Mesendoderm (in vitro differentiated cells): ENCODE results near the gene NOTCH4.

Experiments used
- DNase-seq: peaks from one replicate; pipeline ENCODE4 v3.0.0; 2013
- H2AK5ac ChIP-seq: 2 replicates; pipeline ENCODE4 v1.6.1; 2013; ENCODE audit warnings: low read length, inconsistent platforms
- H2BK120ac ChIP-seq: 2 replicates; pipeline ENCODE4 v1.6.1; 2013; ENCODE audit warnings: low read depth, mild to moderate bottlenecking, low read length, moderate library complexity, mixed read lengths
- H2BK15ac ChIP-seq: replicated peaks from 2 replicates; pipeline ENCODE4 v1.6.1; 2013; ENCODE audit warnings: low read depth, mild to moderate bottlenecking, moderate library complexity
- H2BK5ac ChIP-seq: 2 replicates; pipeline ENCODE4 v1.6.1; 2013; ENCODE audit warnings: low read length, inconsistent platforms
- H3K18ac ChIP-seq: 2 replicates; pipeline ENCODE4 v1.6.1; 2013; ENCODE audit warnings: mild to moderate bottlenecking, low read length, mixed read lengths
- H3K23ac ChIP-seq: one replicate; pipeline ENCODE4 v1.6.1; 2013; ENCODE audit warnings: low read length
- H3K27ac ChIP-seq: 2 replicates; pipeline ENCODE4 v1.5.1; 2013; ENCODE audit warnings: low read depth, mild to moderate bottlenecking, inconsistent platforms, low read length, moderate library complexity
- H3K27me3 ChIP-seq: 2 replicates; pipeline ENCODE4 v1.6.1; 2013; ENCODE audit warnings: low read length, control low read depth, mild to moderate bottlenecking, inconsistent platforms; ENCODE audit not compliant: insufficient read depth, poor library complexity
- H3K36me3 ChIP-seq: 2 replicates; pipeline ENCODE4 v1.6.1; 2013; ENCODE audit warnings: low read length, inconsistent platforms; ENCODE audit not compliant: control insufficient read depth, insufficient read depth
- H3K4ac ChIP-seq: one replicate; pipeline ENCODE4 v1.6.1; 2013; ENCODE audit warnings: low read depth, mild to moderate bottlenecking, low read length, moderate library complexity
- H3K4me1 ChIP-seq: 2 replicates; pipeline ENCODE4 v1.6.1; 2013; ENCODE audit warnings: low read depth, low read length, inconsistent platforms; ENCODE audit not compliant: control insufficient read depth
- H3K4me2 ChIP-seq: 2 replicates; pipeline ENCODE4 v1.6.1; 2013; ENCODE audit warnings: low read length
- H3K4me3 ChIP-seq: 2 replicates; pipeline ENCODE4 v1.5.1; 2013; ENCODE audit warnings: mild to moderate bottlenecking, low read length
- H3K56ac ChIP-seq: one replicate; pipeline ENCODE4 v1.6.1; 2013; ENCODE audit warnings: low read length
- H3K79me1 ChIP-seq: 2 replicates; pipeline ENCODE4 v1.6.1; 2013; ENCODE audit warnings: low read length, inconsistent platforms
- H3K79me2 ChIP-seq: 2 replicates; pipeline ENCODE4 v1.6.1; 2013; ENCODE audit warnings: mild to moderate bottlenecking, low read length; ENCODE audit not compliant: control insufficient read depth, insufficient read depth
- H3K9ac ChIP-seq: 2 replicates; pipeline ENCODE4 v1.6.1; 2013; ENCODE audit warnings: low read length, inconsistent platforms
- H4K5ac ChIP-seq: one replicate; pipeline ENCODE4 v1.6.1; 2013; ENCODE audit warnings: low read length
- H4K8ac ChIP-seq: one replicate; pipeline ENCODE4 v1.6.1; 2013; ENCODE audit warnings: low read depth, mild to moderate bottlenecking, control low read depth, low read length, moderate library complexity
- WGBS: extraction: QIAGEN DNeasy Blood & Tissue Kit; methylation state at CpG from one replicate; pipeline ENCODE4 v1.1.7; 2013; ENCODE audit warnings: low lambda C conversion rate, missing lambda C conversion rate; ENCODE audit not compliant: insufficient coverage; ENCODE audit errors: extremely low coverage; 5-methylcytosine and 5-hydroxymethylcytosine counted together

NOTCH4 gene

GRCh38 chr6:32210191-32210601, 13.7 kb downstream of the NOTCH4 start:
- no peak overlapping the region for H4K8ac ChIP-seq
- no peak overlapping the region for H3K9ac ChIP-seq
- no peak overlapping the region for H3K23ac ChIP-seq
- H3K4me3 ChIP-seq = no peak overlapping the region
- H4K5ac ChIP-seq = no peak overlapping the region
- H3K18ac ChIP-seq = no peak overlapping the region
- H3K27me3 ChIP-seq = no peaks in the 10 kb centered on the region
- no peak overlapping the region for H3K4ac ChIP-seq
- H2BK5ac ChIP-seq = no peak overlapping the region
- no peak overlapping the region for H2AK5ac ChIP-seq
- no peak for DNase-seq
- H3K4me2 ChIP-seq = no peak overlapping the region
- no peaks in the 10 kb centered on the region for H3K79me2 ChIP-seq
- no peaks in the 10 kb centered on the region for H3K79me1 ChIP-seq
- no CpG with 5 or more reads among the region's 5 CpGs for WGBS
- H2BK15ac ChIP-seq = no peak overlapping the region
- H3K36me3 ChIP-seq = no peaks in the 10 kb centered on the region
- no peak overlapping the region for H3K27ac ChIP-seq
- no peak overlapping the region for H3K56ac ChIP-seq
- no peak overlapping the region for H2BK120ac ChIP-seq
- H3K4me1 ChIP-seq = no peaks in the 10 kb centered on the region

GRCh38 chr6:32208996-32209395, 14.9 kb downstream of the NOTCH4 start:
- Histone ChIP-seq H3K36me3 (no peaks in the 10 kb centered on the region), H3K9ac (no peak overlapping the region), H3K23ac (no peak overlapping the region), H4K5ac (no peak overlapping the region), H3K4me2 (no peak overlapping the region), H2BK15ac (no peak overlapping the region), H3K4me3 (no peak overlapping the region), H2BK5ac (no peak overlapping the region), H3K18ac (no peak overlapping the region), H3K56ac (no peak overlapping the region), H3K79me2 (no peaks in the 10 kb centered on the region), H2AK5ac (no peak overlapping the region), H4K8ac (no peak overlapping the region), H3K27me3 (no peaks in the 10 kb centered on the region), H3K79me1 (no peaks in the 10 kb centered on the region), H2BK120ac (no peak overlapping the region), H3K4ac (no peak overlapping the region), H3K4me1 (no peaks in the 10 kb centered on the region), H3K27ac (no peak overlapping the region)
- no CpG with 5 or more reads among the region's 1 CpG for WGBS
- DNase-seq = no peak

DNA sequence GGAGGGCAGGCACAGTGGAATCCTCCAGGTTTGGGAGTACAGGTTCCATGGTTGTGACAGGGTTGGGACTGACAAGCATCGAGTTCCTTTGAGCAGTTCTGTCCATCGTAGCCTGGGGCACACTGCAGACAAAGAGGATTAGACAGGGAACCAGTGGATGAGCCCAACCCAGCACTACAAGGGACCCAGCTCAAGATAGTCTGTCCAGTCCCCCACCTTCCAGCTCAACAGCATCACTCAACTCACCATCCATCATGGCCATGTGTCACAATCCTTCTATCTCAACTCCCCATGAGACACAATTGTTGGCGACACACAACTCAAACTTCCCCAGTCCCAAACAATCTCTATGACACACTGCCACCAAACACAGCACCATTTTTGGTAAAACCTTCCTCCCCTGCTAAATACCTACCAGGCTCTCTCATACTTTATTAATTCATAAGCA, 19.6 kb downstream of the NOTCH4 start:
- Histone ChIP-seq H3K4me2 (no peak overlapping the region), H2BK5ac (no peak overlapping the region), H4K5ac (no peak overlapping the region), H3K23ac (no peak overlapping the region), H2BK120ac (no peak overlapping the region), H3K79me2 (no peaks in the 10 kb centered on the region), H3K36me3 (no peaks in the 10 kb centered on the region), H4K8ac (no peak overlapping the region), H3K4ac (no peak overlapping the region), H3K18ac (no peak overlapping the region), H3K27me3 (no peaks in the 10 kb centered on the region), H2AK5ac (no peak overlapping the region), H3K27ac (no peak overlapping the region), H3K56ac (no peak overlapping the region), H3K79me1 (no peaks in the 10 kb centered on the region), H3K4me1 (no peaks in the 10 kb centered on the region), H3K9ac (no peak overlapping the region), H2BK15ac (no peak overlapping the region), H3K4me3 (no peak overlapping the region)
- WGBS = no CpG with 5 or more reads among the region's 3 CpGs
- no peak for DNase-seq

GRCh38 chr6:32203426-32204267, 20.2 kb downstream of the NOTCH4 start:
- Histone ChIP-seq H3K36me3 (no peaks in the 10 kb centered on the region), H3K4me1 (no peaks in the 10 kb centered on the region), H4K5ac (no peak overlapping the region), H3K23ac (no peak overlapping the region), H3K27ac (no peak overlapping the region), H4K8ac (no peak overlapping the region), H3K79me2 (no peaks in the 10 kb centered on the region), H3K79me1 (no peaks in the 10 kb centered on the region), H2BK5ac (no peak overlapping the region), H3K56ac (no peak overlapping the region), H3K27me3 (no peaks in the 10 kb centered on the region), H2AK5ac (no peak overlapping the region), H3K4me3 (no peak overlapping the region), H3K4ac (no peak overlapping the region), H3K4me2 (no peak overlapping the region), H3K18ac (no peak overlapping the region), H2BK15ac (no peak overlapping the region), H3K9ac (no peak overlapping the region), H2BK120ac (no peak overlapping the region)
- WGBS = no CpG with 5 or more reads among the region's 9 CpGs
- DNase-seq = no peak

GRCh38 chr6:32202186-32202585, 21.7 kb downstream of the NOTCH4 start:
- no peak overlapping the region for H3K56ac ChIP-seq
- H3K36me3 ChIP-seq = no peaks in the 10 kb centered on the region
- H2AK5ac ChIP-seq = no peak overlapping the region
- H3K9ac ChIP-seq = no peak overlapping the region
- no peak overlapping the region for H2BK15ac ChIP-seq
- no peaks in the 10 kb centered on the region for H3K27me3 ChIP-seq
- no peak overlapping the region for H4K5ac ChIP-seq
- no peak for DNase-seq
- H3K4me1 ChIP-seq = no peaks in the 10 kb centered on the region
- no peak overlapping the region for H3K18ac ChIP-seq
- H3K4me3 ChIP-seq = no peak overlapping the region
- H4K8ac ChIP-seq = no peak overlapping the region
- H3K4ac ChIP-seq = no peak overlapping the region
- H3K27ac ChIP-seq = no peak overlapping the region
- H3K79me1 ChIP-seq = no peaks in the 10 kb centered on the region
- WGBS = no CpG with 5 or more reads among the region's 9 CpGs
- no peak overlapping the region for H2BK120ac ChIP-seq
- H2BK5ac ChIP-seq = no peak overlapping the region
- no peak overlapping the region for H3K23ac ChIP-seq
- H3K79me2 ChIP-seq = no peaks in the 10 kb centered on the region
- H3K4me2 ChIP-seq = no peak overlapping the region
